Stimulated activated naive CD8-positive, alpha-beta T cell treated with anti-CD3 and anti-CD28 coated beads, Interleukin-15, Interleukin-2, amounts not matched to agents 100 ng/mL and 50 ng/mL, for 24 hours (primary cell): Measurements from ENCODE around the gene STK24.

Source experiments
- H3K27ac Mint-ChIP-seq: one replicate; pipeline ENCODE4 v1.8.0; 2021; ENCODE audit warnings: mild to moderate bottlenecking, mixed read lengths
- H3K27me3 Mint-ChIP-seq: one replicate; pipeline ENCODE4 v1.8.0; 2021; ENCODE audit warnings: mixed read lengths
- H3K36me3 Mint-ChIP-seq: one replicate; pipeline ENCODE4 v1.8.0; 2021; ENCODE audit warnings: low read depth, mixed read lengths
- H3K4me1 Mint-ChIP-seq: one replicate; pipeline ENCODE4 v1.8.0; 2021; ENCODE audit warnings: low read depth, mixed read lengths
- H3K4me3 Mint-ChIP-seq: one replicate; pipeline ENCODE4 v1.8.0; 2021; ENCODE audit warnings: mild to moderate bottlenecking, mixed read lengths
- H3K9me3 Mint-ChIP-seq: one replicate; pipeline ENCODE4 v1.8.0; 2021; ENCODE audit warnings: mixed read lengths

Gene STK24

GRCh38 chr13:98406971-98407370 is 169.9 kb downstream of the STK24 start:
- no peaks in the 10 kb centered on the region for H3K36me3 Mint-ChIP-seq
- no peaks in the 10 kb centered on the region for H3K9me3 Mint-ChIP-seq
- no peak overlapping the region for H3K27ac Mint-ChIP-seq
- peaks cover 3% of the 10 kb centered on the region for H3K27me3 Mint-ChIP-seq
- no peak overlapping the region for H3K4me3 Mint-ChIP-seq
- H3K4me1 Mint-ChIP-seq, result peaks cover 4% of the 10 kb centered on the region

DNA sequence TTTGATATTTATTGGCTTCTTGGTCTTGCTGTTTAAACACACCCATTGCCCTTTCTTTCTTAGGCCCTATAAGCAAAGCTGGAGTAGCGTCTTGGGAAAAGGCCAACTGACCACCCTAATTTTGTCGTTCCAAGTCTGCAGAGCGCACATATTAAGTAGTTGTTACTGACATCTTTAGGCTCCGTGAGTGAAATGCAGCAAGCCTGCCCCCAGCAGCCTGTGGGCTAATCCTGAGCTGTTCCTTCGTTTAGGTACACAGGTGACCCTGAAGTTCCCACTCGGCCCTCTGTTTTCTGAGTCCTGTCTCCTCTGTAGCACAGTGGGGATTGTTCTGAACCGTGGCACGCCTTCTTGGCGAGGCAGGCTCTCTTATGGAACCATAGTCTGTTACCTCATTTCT is 170.5 kb downstream of the STK24 start:
- no peak overlapping the region for H3K27ac Mint-ChIP-seq
- no peaks in the 10 kb centered on the region for H3K9me3 Mint-ChIP-seq
- no peaks in the 10 kb centered on the region for H3K27me3 Mint-ChIP-seq
- H3K36me3 Mint-ChIP-seq, result no peaks in the 10 kb centered on the region
- no peaks in the 10 kb centered on the region for H3K4me1 Mint-ChIP-seq
- H3K4me3 Mint-ChIP-seq, result no peak overlapping the region

DNA sequence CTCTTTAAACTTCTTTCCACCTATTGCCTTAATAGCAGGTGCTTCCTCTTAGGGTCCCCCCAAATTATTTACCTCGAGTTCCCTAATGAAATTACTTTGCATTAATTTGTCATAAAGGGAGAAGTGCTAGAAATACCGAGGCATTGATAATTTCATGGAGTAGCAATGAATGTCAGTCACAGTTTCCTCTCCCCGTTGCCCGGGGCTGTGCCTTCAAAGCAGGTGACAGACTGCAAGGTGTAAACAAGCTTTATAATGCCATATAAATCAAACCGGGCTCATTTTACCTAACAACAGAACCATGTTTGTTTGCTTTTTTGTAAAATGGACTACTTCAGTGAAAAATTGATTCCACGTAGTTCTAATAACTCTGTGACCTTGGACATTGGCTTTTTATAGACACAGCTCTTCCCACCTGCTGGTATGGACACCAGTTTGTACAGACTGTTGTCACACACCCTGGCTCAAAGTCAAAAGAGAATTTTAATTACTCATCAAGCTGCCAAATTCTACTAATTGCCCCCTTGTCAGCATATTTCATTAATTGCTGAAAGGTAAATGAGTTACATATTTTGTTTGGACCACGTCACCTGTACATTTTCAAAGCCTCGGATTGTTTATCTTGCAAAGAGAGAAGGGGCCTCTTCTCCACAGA is 171.1 kb downstream of the STK24 start:
- no peak overlapping the region for H3K27ac Mint-ChIP-seq
- no peaks in the 10 kb centered on the region for H3K4me1 Mint-ChIP-seq
- no peaks in the 10 kb centered on the region for H3K27me3 Mint-ChIP-seq
- no peak overlapping the region for H3K4me3 Mint-ChIP-seq
- no peaks in the 10 kb centered on the region for H3K9me3 Mint-ChIP-seq
- H3K36me3 Mint-ChIP-seq, result no peaks in the 10 kb centered on the region

- Mint-ChIP-seq H3K4me1 (no peaks in the 10 kb centered on the region), H3K9me3 (no peaks in the 10 kb centered on the region), H3K27ac (no peak overlapping the region), H3K36me3 (no peaks in the 10 kb centered on the region), H3K27me3 (no peaks in the 10 kb centered on the region), H3K4me3 (no peak overlapping the region)
These were observed 171.8 kb downstream of the STK24 start for GRCh38 chr13:98405107-98405571.

GRCh38 chr13:98403076-98403475 is 173.8 kb downstream of the STK24 start:
- H3K27ac Mint-ChIP-seq, result no peak overlapping the region
- H3K9me3 Mint-ChIP-seq, result no peaks in the 10 kb centered on the region
- H3K4me1 Mint-ChIP-seq, result no peaks in the 10 kb centered on the region
- no peaks in the 10 kb centered on the region for H3K27me3 Mint-ChIP-seq
- H3K4me3 Mint-ChIP-seq, result no peak overlapping the region
- no peaks in the 10 kb centered on the region for H3K36me3 Mint-ChIP-seq

DNA sequence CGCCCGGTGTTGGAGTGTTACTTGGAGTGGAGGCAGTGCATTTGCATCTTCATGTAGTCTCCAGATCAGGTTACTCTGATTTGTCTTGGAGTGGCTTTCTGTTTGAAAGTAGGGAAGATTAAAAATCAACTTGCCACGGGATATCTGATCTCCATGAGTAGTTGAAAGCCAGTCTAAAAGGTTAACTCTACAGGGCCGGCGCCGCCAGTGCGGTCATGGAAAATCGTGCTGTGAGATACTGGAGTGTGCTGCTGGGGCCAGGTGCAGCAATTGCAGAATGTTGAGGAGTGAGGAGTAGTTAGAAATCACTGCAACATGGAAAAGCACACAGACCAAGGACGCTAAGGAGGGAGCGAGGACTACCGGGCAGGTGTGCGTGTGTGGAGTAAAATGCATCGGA is 175.0 kb downstream of the STK24 start:
- H3K27ac Mint-ChIP-seq, result no peak overlapping the region
- H3K9me3 Mint-ChIP-seq, result no peaks in the 10 kb centered on the region
- H3K4me1 Mint-ChIP-seq, result no peaks in the 10 kb centered on the region
- H3K27me3 Mint-ChIP-seq, result peaks cover 6% of the 10 kb centered on the region
- H3K4me3 Mint-ChIP-seq, result no peak overlapping the region
- no peaks in the 10 kb centered on the region for H3K36me3 Mint-ChIP-seq

- no peak overlapping the region for H3K27ac Mint-ChIP-seq
- peaks cover 10% of the 10 kb centered on the region for H3K27me3 Mint-ChIP-seq
- no peaks in the 10 kb centered on the region for H3K9me3 Mint-ChIP-seq
- no peaks in the 10 kb centered on the region for H3K4me1 Mint-ChIP-seq
- no peak overlapping the region for H3K4me3 Mint-ChIP-seq
- no peaks in the 10 kb centered on the region for H3K36me3 Mint-ChIP-seq
These were observed 177.2 kb downstream of the STK24 start for GRCh38 chr13:98399756-98400155.

GRCh38 chr13:98398581-98398980 is 178.3 kb downstream of the STK24 start:
- Mint-ChIP-seq H3K27me3 (peaks cover 10% of the 10 kb centered on the region), H3K4me1 (no peaks in the 10 kb centered on the region), H3K9me3 (no peaks in the 10 kb centered on the region), H3K27ac (no peak overlapping the region), H3K4me3 (no peak overlapping the region), H3K36me3 (no peaks in the 10 kb centered on the region)

GRCh38 chr13:98397861-98398260 is 179.0 kb downstream of the STK24 start:
- Mint-ChIP-seq H3K36me3 (no peaks in the 10 kb centered on the region), H3K27ac (no peak overlapping the region), H3K4me3 (no peak overlapping the region), H3K27me3 (peaks cover 10% of the 10 kb centered on the region), H3K4me1 (no peaks in the 10 kb centered on the region), H3K9me3 (no peaks in the 10 kb centered on the region)

DNA sequence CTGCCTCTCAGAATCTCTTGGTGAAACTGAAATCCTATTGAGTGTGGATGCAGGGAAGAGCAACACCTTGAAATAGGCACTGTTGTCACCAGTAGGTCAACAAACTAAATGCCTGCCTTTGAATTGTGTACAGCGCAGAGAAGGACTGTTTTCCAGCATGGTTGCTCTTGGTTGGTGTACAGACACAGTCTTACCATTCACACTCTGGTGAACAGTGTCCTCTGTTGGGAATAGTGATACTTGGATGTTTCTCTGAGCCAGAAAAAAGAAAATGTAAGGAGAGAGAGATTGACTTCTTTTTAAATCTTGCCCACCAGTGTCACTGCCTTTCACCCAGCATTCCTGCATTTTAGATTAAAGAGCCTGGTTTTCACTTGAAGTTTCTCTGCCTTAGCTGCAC is 179.7 kb downstream of the STK24 start:
- H3K4me1 Mint-ChIP-seq, result no peaks in the 10 kb centered on the region
- no peaks in the 10 kb centered on the region for H3K9me3 Mint-ChIP-seq
- no peak overlapping the region for H3K4me3 Mint-ChIP-seq
- H3K36me3 Mint-ChIP-seq, result no peaks in the 10 kb centered on the region
- peaks cover 10% of the 10 kb centered on the region for H3K27me3 Mint-ChIP-seq
- H3K27ac Mint-ChIP-seq, result no peak overlapping the region

DNA sequence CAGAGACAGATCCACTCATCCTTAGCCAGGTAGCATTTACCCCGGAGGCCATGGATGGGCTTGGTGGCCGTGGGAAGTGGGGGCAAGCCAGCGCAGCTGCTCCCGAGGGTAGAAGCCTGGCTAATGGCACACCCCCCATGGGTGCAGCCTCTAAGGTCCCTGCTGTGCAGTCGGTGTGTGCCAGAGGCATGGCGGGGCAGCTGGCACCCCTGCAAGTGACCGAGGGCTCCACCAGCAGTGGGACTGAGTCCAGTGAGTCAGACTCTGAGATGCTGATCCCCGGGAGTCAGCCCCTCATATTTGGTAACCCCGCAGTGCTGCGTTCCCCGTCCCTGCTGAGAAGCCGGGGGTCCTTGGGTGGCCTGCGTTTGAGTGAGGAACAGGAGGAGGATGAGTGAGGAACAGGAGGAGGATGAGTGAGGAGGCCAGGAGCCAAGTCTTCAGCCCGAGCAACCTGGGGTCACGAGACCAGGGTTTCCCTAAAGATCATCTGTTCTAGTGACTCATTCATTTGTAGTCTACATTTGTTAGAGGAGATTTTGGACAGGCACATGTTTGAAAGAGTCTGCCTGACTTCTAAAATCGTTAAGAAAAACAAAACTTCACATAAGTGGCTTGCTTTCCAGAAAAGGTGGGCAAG is 180.7 kb downstream of the STK24 start:
- H3K27ac Mint-ChIP-seq, result no peak overlapping the region
- no peaks in the 10 kb centered on the region for H3K36me3 Mint-ChIP-seq
- no peaks in the 10 kb centered on the region for H3K9me3 Mint-ChIP-seq
- peaks cover 10% of the 10 kb centered on the region for H3K27me3 Mint-ChIP-seq
- H3K4me3 Mint-ChIP-seq, result no peak overlapping the region
- no peaks in the 10 kb centered on the region for H3K4me1 Mint-ChIP-seq
